ENCODE results near the gene FGF9.

The FGF9 gene

DNA sequence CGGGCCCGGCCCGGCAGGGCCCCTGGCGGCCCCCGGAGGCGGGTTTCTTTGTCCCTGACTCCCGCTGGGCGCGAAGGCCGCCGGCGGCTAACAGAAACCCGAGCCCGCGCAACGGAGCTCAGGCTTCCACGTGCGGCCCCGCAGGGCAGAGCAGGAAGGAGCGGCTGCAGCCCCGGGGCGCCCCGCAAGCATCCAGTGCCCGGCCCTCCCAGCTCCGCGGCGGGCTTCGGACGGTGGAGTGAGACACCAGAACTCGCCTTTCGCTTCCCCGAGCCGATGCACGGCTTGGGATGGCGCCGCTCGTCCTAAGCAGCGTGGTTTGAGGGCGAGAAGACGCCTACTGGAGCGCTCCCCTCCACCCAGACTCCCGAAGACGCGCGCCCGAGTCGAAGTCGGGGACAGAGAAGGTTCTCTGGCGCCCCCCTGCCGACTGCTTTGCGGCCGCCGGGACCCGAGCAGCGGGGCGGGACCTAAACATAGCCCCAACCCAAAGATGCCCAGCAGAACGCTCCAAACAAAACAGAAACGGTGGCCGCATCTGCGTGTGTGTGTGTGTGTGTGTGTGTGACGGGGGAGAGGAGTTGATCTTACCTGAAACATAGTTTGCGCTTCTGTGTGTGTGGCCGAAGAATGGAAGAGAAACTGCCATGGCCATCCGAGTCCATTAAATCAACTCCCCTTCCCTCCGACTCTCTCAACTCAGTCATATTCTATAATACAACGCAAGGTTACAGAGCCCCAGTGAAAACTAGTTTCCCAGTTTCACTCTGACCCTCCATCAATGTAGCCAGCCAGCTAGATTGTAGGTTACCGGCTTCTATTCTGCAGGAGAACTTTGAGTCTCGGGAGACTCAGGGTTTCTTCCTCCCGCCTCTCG lies 629 bp upstream of the FGF9 start:
- H3K36me3 ChIP-seq (ENCODE audit: insufficient read depth, low read length): no peaks in the 10 kb centered on the region
- H3K9ac ChIP-seq (ENCODE audit: low read depth, low read length): peak overlapping the region; percentile 91
- H3K9me3 ChIP-seq (ENCODE audit: control insufficient read depth, insufficient read depth, low read length): no peaks in the 10 kb centered on the region
- no peaks in the 10 kb centered on the region; the same call in 1 of the 2 replicates for H3K4me1 ChIP-seq (ENCODE audit: insufficient read depth, low read length)

DNA sequence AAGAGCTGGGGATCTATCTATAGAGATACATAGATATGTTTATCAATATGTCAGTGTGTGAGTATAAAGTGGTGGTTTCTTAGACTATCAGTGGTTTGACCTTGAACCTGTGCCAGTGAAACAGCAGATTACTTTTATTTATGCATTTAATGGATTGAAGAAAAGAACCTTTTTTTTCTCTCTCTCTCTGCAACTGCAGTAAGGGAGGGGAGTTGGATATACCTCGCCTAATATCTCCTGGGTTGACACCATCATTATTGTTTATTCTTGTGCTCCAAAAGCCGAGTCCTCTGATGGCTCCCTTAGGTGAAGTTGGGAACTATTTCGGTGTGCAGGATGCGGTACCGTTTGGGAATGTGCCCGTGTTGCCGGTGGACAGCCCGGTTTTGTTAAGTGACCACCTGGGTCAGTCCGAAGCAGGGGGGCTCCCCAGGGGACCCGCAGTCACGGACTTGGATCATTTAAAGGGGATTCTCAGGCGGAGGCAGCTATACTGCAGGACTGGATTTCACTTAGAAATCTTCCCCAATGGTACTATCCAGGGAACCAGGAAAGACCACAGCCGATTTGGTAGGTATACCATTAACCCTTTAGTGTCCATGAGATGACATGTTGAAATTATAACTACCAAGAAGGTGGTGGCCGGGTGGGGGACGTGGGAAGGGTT lies 880 bp downstream of the FGF9 start:
- Histone ChIP-seq H3K36me3 (ENCODE audit: insufficient read depth, low read length) (no peaks in the 10 kb centered on the region), H3K9ac (ENCODE audit: low read depth, low read length) (peak overlapping the region; percentile 91; the same call in 1 of the 2 replicates), H3K9me3 (ENCODE audit: control insufficient read depth, insufficient read depth, low read length) (no peaks in the 10 kb centered on the region), H3K4me1 (ENCODE audit: insufficient read depth, low read length) (peaks cover 6% of the 10 kb centered on the region; the same call in 1 of the 2 replicates)

DNA sequence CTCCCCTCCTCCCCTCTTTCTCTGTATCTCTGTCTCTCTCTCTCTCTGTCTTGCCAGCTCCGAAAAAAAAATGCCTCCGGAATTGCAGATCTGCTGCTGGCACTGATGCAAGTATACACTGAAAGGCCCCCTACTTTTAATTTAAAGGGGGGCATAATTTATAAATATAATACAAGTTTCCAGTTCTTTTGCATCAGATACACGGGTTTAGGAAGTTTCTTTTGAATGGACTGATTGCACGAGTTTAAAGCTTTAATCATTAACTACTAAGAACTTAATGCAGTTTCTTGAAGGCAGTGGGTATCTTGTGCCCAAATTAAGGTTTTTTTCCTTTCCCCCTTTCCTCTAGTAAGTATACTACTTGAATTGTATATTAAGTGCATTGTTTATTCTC lies 1.4 kb downstream of the FGF9 start:
- Histone ChIP-seq H3K4me1 (ENCODE audit: insufficient read depth, low read length) (peaks cover 6% of the 10 kb centered on the region; the same call in 1 of the 2 replicates), H3K9ac (ENCODE audit: low read depth, low read length) (no peak overlapping the region; the same call in 1 of the 2 replicates), H3K9me3 (ENCODE audit: control insufficient read depth, insufficient read depth, low read length) (no peaks in the 10 kb centered on the region), H3K36me3 (ENCODE audit: insufficient read depth, low read length) (no peaks in the 10 kb centered on the region)

DNA sequence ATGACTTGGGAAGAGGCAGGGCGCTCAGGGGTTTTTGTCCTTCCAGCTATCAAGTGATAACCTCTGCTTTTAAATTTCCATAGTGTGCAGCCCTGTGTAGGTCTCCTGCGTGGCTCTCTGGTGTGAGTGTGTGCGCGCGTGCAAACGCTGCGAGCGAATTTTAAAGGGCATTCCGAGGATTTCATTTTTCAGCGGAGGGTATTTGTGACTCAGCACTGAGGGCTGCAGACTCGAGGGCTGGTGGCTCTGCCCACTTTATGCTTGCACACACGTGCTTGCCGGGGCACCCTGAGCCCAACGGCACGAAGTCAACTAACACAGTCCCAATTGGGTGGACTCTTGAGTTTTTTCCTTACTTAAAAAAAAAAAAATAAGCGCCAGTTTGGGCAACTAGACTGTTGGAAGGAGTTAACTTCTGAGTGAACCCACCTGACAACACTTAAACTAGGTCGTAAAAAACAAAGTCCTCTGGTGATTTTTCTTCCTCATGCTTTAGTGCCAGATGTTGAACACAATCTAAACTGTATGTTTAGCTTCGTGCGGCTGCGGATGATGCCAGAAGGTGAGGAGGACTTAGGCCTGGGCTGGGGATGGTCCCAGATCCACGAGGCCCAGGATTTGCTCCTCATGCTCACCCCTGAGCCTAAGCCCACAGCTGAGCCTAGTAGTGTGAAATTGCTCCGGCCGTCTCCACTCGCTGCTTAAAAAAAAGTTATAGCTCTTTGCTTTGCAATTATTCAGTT lies 2.1 kb downstream of the FGF9 start:
- H3K9ac ChIP-seq (ENCODE audit: low read depth, low read length): peak overlapping the region; percentile 58; the same call in 1 of the 2 replicates
- no peaks in the 10 kb centered on the region for H3K9me3 ChIP-seq (ENCODE audit: control insufficient read depth, insufficient read depth, low read length)
- H3K36me3 ChIP-seq (ENCODE audit: insufficient read depth, low read length): no peaks in the 10 kb centered on the region
- peaks cover 6% of the 10 kb centered on the region; the same call in 1 of the 2 replicates for H3K4me1 ChIP-seq (ENCODE audit: insufficient read depth, low read length)

- peak overlapping the region; percentile 58; the same call in 1 of the 2 replicates for H3K9ac ChIP-seq (ENCODE audit: low read depth, low read length)
- no peaks in the 10 kb centered on the region for H3K36me3 ChIP-seq (ENCODE audit: insufficient read depth, low read length)
- peaks cover 6% of the 10 kb centered on the region; the same call in 1 of the 2 replicates for H3K4me1 ChIP-seq (ENCODE audit: insufficient read depth, low read length)
- H3K9me3 ChIP-seq (ENCODE audit: control insufficient read depth, insufficient read depth, low read length): no peaks in the 10 kb centered on the region
Observed at GRCh38 chr13:21673539-21673788, 2.6 kb downstream of the FGF9 start.

- Histone ChIP-seq H3K36me3 (ENCODE audit: insufficient read depth, low read length) (no peaks in the 10 kb centered on the region), H3K9ac (ENCODE audit: low read depth, low read length) (peak overlapping the region; percentile 58; the same call in 1 of the 2 replicates), H3K9me3 (ENCODE audit: control insufficient read depth, insufficient read depth, low read length) (no peaks in the 10 kb centered on the region), H3K4me1 (ENCODE audit: insufficient read depth, low read length) (peaks cover 6% of the 10 kb centered on the region; the same call in 1 of the 2 replicates)
Observed at GRCh38 chr13:21673789-21674489, 3.1 kb downstream of the FGF9 start.

DNA sequence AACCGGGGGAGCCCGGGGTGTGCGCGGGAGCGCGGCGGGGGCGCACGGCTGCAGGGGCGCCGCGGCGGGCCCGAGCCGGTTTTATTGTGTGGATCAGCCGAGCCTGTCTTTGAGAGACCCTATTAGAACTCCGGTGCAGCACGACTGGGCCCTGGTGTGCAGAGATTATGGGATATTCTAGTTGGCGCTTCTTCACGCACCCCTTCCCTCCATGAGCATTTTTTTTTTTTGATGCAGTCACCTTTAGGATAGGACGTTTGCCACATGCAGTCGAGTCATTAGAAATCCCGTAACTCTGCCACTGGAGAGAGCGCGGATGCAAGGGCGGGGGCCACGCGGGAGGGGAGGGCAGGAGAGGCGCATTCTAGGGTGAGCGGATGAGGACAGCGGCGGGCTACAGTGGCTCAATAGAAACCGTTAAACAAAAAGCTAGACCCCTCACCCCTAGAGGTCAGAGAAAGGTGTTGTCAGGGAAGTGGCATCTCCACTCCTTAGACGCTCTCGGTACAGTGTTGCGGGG lies 3.7 kb downstream of the FGF9 start:
- Histone ChIP-seq H3K9me3 (ENCODE audit: control insufficient read depth, insufficient read depth, low read length) (no peaks in the 10 kb centered on the region), H3K4me1 (ENCODE audit: insufficient read depth, low read length) (peaks cover 6% of the 10 kb centered on the region; the same call in 1 of the 2 replicates), H3K36me3 (ENCODE audit: insufficient read depth, low read length) (no peaks in the 10 kb centered on the region), H3K9ac (ENCODE audit: low read depth, low read length) (peak overlapping the region; percentile 58; the same call in 1 of the 2 replicates)

DNA sequence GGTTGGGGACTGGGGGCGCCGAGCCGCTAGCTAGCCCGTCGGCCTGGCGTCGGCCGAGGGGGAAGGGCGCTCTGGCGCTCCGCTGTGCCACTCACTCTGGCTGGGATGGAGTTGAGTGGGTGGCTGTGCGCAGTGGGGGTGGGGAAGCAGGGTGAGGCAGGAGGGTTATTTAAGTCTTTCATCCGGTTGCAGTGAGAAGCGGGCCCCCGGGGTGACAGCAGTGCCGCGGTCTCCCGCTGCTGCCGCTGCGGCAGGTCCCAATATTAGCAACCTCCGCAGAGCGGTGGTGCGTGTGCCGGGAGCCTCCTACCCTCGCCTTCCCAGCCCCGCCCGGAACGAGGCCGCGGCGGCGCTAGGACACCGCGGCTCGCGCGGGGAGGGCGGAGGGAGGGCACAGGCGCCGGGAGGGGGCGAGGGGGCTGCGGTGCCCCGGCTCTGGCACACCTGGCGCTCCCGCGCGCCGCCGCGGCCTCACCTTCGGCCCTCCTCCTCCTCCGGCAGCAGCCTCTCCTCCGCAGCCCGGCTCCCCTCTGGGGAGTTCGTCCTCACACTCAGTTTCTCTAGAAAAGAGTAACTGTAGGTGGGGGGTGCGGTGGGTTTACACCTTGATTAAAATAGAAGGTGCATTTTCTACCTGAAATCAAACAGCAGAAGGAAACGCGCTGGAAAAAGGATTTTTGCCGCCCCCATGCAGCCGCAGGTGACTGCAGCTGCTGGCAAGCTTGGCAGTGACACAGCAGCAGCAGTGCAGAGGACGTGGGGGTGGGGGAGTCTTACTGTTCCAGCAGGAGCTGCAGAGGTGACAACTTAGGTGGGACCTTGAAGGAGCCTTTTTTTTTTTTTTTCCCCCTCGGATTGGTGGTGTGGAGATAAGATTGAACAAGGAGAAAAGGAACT lies 4.5 kb downstream of the FGF9 start:
- Histone ChIP-seq H3K9me3 (ENCODE audit: control insufficient read depth, insufficient read depth, low read length) (no peaks in the 10 kb centered on the region; the same call in 1 of the 2 replicates), H3K9ac (ENCODE audit: low read depth, low read length) (peak overlapping the region; percentile 62), H3K4me1 (ENCODE audit: insufficient read depth, low read length) (peaks cover 6% of the 10 kb centered on the region; the same call in 1 of the 2 replicates), H3K36me3 (ENCODE audit: insufficient read depth, low read length) (no peaks in the 10 kb centered on the region)

DNA sequence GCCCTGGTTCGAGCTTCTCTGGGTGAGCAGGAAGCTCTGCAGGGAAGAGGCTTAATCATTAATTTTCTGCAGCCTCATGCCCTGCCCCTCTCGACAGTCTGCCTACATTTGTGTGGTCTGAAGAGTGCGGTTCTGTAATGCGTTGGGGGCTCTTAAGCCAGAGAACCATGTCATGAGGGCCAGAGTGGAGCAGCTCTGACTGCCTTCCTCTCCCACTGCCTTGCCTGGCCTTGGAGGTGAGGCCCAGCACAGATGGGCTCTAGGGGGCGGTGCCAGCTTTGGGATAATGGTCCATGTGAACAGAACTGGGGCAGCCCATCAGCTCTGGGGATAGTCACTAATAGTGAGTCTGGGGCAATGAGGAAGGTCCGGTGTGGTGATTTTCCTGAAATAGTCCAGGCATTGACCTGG lies 5.7 kb downstream of the FGF9 start:
- H3K9ac ChIP-seq (ENCODE audit: low read depth, low read length): no peak overlapping the region
- peaks cover 6% of the 10 kb centered on the region; the same call in 1 of the 2 replicates for H3K4me1 ChIP-seq (ENCODE audit: insufficient read depth, low read length)
- H3K9me3 ChIP-seq (ENCODE audit: control insufficient read depth, insufficient read depth, low read length): no peaks in the 10 kb centered on the region; the same call in 1 of the 2 replicates
- H3K36me3 ChIP-seq (ENCODE audit: insufficient read depth, low read length): no peaks in the 10 kb centered on the region

DNA sequence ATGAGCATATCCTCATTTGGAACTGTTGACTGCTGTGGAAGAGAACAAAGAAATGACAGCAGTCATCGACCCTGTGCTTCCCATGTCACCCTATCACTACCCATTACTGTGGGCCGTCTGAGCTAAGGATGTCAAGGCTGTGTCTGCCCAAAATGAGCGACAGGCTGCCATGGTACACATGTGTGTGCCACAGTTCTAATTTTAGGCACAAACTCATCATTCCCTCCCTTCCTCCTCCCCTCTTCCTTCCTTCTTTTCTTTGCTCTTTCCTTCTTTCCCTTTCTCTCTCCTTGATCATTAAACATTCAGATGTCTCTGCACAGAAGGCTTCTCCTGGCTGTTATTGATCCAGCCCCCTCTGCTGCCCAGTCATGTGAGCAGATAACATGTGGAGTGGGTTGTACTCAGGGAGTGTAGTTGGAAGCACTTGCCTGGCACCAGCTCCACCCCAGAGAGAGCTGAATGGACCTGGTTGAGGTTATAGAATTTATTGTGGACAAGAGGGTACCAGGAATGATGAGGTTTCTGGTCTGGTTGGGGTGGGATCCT lies 6.3 kb downstream of the FGF9 start:
- H3K9me3 ChIP-seq (ENCODE audit: control insufficient read depth, insufficient read depth, low read length): no peaks in the 10 kb centered on the region; the same call in 1 of the 2 replicates
- H3K4me1 ChIP-seq (ENCODE audit: insufficient read depth, low read length): peaks cover 6% of the 10 kb centered on the region; the same call in 1 of the 2 replicates
- no peak overlapping the region for H3K9ac ChIP-seq (ENCODE audit: low read depth, low read length)
- H3K36me3 ChIP-seq (ENCODE audit: insufficient read depth, low read length): no peaks in the 10 kb centered on the region

GRCh38 chr13:21683034-21683733 lies 12.3 kb downstream of the FGF9 start:
- Histone ChIP-seq H3K9me3 (ENCODE audit: control insufficient read depth, insufficient read depth, low read length) (no peaks in the 10 kb centered on the region; the same call in 1 of the 2 replicates), H3K4me1 (ENCODE audit: insufficient read depth, low read length) (no peaks in the 10 kb centered on the region), H3K36me3 (ENCODE audit: insufficient read depth, low read length) (no peaks in the 10 kb centered on the region), H3K9ac (ENCODE audit: low read depth, low read length) (no peak overlapping the region)

- Histone ChIP-seq H3K36me3 (ENCODE audit: insufficient read depth, low read length) (no peaks in the 10 kb centered on the region), H3K9me3 (ENCODE audit: control insufficient read depth, insufficient read depth, low read length) (no peaks in the 10 kb centered on the region; the same call in 1 of the 2 replicates), H3K9ac (ENCODE audit: low read depth, low read length) (no peak overlapping the region), H3K4me1 (ENCODE audit: insufficient read depth, low read length) (no peaks in the 10 kb centered on the region)
Observed at GRCh38 chr13:21684576-21684975, 13.7 kb downstream of the FGF9 start.

Measured in ES-I3 (cell line).